WI38 (cell line): ENCODE measurements around the gene CERS1.
A peak's percentile ranks its signal among the peaks of the same experiment; 100 is the strongest.

Source experiments
- H3K4me3 ChIP-seq: 2 replicates; pipeline ENCODE4 v1.5.1; 2011; ENCODE audit warnings: low read depth, mild to moderate bottlenecking, control low read depth, low read length
- TF ChIP-seq, protein P1 (sequence below): IDR thresholded peaks from 2 replicates; pipeline ENCODE4 v1.5.1; 2012; ENCODE audit warnings: low read depth, mild to moderate bottlenecking, control low read depth, low read length

CERS1 gene

DNA sequence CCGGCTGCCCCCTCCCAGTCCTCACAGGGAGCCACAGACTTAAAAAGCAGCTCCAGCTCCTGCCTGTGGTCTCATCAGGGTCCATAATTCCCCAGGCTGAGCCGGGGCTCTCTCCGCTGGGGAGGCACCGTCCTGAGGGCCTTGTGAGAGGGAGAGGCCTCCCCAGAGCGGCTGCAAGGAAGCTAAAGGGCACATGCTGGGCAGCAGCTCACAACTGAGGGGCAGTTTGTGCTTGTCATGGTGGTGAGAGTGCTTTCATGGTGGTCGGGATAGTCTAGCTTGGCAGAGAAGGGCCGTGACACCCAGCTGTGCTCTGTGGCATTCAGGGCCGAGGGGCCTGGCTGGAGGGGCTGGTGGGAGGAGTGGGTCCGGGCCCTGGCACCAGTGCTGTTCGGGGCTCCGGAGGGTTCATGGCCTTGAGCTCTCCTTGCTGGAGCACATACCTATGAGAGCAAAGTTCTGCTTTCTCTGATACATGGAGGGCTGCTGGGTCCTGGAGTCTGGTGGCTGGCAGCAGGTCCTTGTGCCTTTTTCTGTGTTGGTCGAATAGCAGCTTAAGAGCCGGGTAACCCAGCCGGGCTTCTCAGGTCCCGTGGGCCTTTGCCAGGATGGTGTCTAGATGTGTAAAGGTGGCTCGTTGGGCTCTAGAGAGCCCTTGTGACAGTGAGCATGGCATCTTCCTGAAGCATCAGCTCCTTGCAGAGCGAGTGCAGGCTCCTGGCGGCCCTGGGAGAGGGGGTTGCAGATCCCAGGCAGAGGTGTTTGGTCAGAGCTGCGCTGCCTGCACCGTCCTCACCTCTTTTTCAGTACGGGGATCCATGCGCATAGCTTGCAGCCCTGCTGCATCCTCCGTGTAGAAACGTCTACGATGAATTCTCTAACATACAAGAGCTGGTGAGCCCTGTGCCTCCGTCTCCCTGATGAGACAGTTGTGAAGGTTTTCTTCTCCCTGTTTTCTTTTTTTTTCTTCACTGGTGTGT is 55.4 kb downstream of the CERS1 start:
- TF ChIP-seq, protein P1, sequence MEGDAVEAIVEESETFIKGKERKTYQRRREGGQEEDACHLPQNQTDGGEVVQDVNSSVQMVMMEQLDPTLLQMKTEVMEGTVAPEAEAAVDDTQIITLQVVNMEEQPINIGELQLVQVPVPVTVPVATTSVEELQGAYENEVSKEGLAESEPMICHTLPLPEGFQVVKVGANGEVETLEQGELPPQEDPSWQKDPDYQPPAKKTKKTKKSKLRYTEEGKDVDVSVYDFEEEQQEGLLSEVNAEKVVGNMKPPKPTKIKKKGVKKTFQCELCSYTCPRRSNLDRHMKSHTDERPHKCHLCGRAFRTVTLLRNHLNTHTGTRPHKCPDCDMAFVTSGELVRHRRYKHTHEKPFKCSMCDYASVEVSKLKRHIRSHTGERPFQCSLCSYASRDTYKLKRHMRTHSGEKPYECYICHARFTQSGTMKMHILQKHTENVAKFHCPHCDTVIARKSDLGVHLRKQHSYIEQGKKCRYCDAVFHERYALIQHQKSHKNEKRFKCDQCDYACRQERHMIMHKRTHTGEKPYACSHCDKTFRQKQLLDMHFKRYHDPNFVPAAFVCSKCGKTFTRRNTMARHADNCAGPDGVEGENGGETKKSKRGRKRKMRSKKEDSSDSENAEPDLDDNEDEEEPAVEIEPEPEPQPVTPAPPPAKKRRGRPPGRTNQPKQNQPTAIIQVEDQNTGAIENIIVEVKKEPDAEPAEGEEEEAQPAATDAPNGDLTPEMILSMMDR: no peak
- H3K4me3 ChIP-seq: no peak overlapping the region

DNA sequence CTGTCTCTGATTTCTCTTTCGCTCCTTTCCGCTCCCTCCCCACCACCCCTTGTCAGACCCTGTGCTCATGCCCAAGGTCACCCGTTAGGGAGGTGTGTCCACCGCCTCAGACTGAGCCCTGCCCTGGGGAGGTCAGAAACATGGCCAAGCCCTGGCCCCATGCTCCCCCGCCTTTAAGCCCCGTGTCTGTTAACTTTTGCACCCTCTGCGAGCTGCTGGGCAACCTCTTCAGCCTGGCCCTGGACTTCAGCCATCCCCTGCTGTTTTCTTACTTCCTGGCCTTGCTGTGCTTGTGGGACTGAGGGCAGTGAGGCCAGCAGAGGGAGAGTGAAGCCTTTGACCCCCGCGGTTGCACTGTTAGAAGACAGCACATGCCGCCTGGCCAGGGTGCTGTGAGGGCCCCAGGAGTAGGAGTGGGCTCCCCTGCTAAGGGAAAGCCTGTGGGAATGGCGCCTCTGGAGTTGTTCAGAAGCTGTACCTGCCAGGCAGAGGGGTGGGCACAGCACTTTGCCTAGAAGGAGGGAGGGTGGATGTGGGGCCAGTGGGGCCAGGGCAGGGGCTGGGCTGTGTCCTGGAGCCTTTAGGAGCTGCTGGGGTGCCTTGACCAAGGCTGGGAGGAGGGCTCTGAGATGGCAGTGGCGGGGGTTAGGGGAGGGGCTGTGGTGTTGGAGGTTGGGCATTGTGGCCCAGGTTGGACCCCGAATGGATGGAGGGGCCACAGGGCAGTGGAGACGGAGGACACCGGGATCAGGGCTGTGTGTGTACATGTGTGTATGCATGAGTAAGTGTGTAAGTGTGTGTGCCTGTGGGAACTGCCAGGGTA is 56.3 kb downstream of the CERS1 start:
- TF ChIP-seq, protein P1: no peak
- H3K4me3 ChIP-seq: no peak overlapping the region

DNA sequence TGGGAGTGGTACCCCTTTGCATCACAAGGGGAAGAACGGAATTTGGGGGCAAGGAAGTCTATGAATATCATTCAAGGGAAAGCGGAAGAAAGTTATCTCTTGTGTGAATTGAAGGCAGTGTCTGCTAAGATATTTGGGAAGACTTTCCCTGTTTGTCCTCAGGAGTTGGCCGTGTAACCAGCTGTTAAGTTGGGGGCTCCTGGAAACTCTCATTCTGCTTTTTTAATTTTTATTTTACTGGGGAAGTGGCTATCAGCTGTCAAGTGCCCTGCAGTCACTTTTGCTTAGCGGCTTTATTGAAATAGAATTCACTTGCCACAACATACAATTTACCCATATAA is 61.3 kb downstream of the CERS1 start:
- H3K4me3 ChIP-seq: no peak overlapping the region; the same call in 1 of the 2 replicates
- TF ChIP-seq, protein P1: no peak

DNA sequence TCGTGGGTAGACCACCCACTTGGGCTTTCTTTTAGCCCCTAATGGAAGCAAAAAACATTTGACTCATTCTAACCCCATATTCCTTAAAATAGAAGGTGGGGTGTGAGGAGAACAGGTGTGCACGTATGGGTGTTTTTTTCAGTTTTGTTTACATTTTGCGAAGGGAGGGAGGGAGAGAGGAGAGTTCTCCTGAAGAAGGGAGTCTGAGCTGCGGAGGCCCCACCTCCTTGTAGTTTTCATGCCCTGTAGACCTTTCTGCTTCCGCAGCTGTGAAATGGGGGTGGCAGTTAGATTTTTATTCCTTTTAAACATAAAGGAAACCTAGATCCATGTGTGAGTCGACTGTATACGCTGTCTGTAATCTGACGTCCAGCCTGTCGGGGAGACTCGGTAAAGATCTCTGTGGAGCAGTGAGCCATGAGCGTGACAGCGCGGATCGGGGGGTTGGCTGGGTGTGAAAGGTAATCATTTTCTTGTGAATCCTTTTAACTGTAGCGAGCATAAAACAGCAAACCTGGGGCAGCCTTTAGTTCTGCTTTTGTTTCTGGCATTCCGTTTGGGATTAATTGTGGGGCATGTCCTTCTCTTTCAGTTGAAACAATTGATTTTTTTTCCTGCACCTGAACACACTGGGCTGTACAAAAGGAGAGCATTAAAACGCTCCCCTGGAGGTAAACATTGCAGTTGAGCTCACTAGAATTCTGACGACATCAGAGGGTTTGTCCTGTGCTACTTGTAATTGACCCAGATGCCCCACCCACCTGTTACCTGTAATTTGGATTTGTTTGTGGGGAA is 61.9 kb downstream of the CERS1 start:
- H3K4me3 ChIP-seq: peak overlapping the region; percentile 87
- TF ChIP-seq, protein P1: no peak

DNA sequence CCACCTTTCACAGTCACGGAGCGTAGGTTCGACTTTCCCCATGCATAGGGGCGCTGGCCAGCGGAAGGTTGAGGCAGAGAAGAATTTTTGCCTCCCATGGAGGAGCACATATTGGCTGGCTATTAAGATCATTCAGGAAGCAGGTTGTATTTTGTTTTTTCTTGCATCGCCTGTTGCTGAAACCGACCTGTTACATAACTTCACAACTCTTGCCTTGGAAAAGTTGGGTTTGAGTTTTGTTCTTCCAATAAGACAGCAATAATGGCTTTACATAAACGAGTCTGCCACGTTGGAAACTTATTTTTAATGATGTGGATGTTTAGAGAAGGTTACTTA is 62.8 kb downstream of the CERS1 start:
- peak overlapping the region; percentile 87 for H3K4me3 ChIP-seq
- TF ChIP-seq, protein P1: no peak

DNA sequence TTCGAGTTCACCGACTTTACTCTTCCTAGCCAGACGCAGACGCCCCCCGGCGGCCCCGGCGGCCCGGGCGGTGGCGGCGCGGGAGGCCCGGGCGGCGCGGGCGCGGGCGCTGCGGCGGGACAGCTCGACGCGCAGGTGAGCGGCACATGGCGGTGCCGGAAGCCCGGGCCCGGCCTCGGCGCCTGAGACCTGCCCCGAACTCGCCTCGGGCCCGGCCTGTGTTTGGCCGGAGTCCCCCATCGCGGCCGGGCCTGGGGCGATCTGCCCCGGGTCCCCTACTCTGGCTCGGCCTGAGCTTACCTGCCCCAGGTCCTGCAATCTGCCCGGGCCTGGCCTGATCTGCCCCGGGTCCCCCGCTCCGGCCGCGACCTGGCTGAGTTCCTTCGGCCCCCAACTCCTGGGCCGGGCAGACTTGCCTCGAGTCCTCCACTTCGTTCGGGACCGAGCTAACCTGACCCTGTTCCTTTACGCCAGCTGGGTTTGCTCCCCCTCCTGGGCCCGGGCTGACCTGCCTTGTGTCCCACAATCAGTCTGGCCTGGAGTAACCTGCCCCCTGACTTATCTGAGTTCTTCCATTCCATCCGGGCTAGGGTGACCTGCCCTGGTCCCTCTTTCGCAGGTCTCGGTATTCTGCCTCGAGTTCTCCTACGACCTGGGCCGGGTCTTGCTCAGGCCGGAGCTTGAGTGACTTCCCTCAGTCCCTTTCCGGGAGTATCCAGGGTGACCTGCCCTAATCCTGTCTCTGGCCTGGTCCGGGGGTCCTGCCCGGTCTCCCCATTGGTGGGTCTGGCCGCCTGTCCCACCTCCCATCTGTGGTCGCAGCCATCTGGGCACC is 63.4 kb downstream of the CERS1 start:
- TF ChIP-seq, protein P1: 0 out of 2 replicates have a peak, but pooled peaks have one; percentile 8
- H3K4me3 ChIP-seq: peak overlapping the region; percentile 87
